Measurements from ENCODE around the gene PTGIR.

GRCh38 chr19:46620267-46620666 is 4.6 kb downstream of the PTGIR start:
- TF ChIP-seq CTCF (IDR thresholded peaks at IDR 0.05) (no peak), POLR2A (IDR thresholded peaks at IDR 0.05) (no peak)
